GM12801 (cell line): Measurements from ENCODE around the gene SRRM4.

Experiments
- CTCF ChIP-seq: IDR thresholded peaks from one replicate; pipeline ENCODE4 v1.5.1; 2011; ENCODE audit warnings: control low read depth; ENCODE audit not compliant: insufficient read length; ENCODE audit errors: extremely low read depth

SRRM4 gene

GRCh38 chr12:119147847-119148448, 166.6 kb downstream of the SRRM4 start:
- TF ChIP-seq CTCF = no peak

GRCh38 chr12:119149270-119149669, 167.9 kb downstream of the SRRM4 start:
- no peak for TF ChIP-seq CTCF

- no peak for TF ChIP-seq CTCF
Observed at GRCh38 chr12:119151445-119152026, 170.2 kb downstream of the SRRM4 start.

GRCh38 chr12:119153477-119154434, 172.4 kb downstream of the SRRM4 start:
- TF ChIP-seq CTCF = no peak

GRCh38 chr12:119154435-119154818, 173.1 kb downstream of the SRRM4 start:
- TF ChIP-seq CTCF = no peak

- no peak for TF ChIP-seq CTCF
Observed at GRCh38 chr12:119156401-119157044, 175.2 kb downstream of the SRRM4 start.

- no peak for TF ChIP-seq CTCF
Observed at GRCh38 chr12:119157528-119157927, 176.2 kb downstream of the SRRM4 start.
